GM21619 (cell line): ENCODE measurements around the gene TUBB2A.
"Not testable (repeated sequence)": the region's sequence is repeated elsewhere in the genome, so short reads cannot be mapped to it uniquely, and the experiment has no call there.

ENCODE experiments used
- ATAC-seq: cut with Tn5 transposase; IDR thresholded peaks from one replicate; pipeline ENCODE4 v1.9.1; 2021; ENCODE audit not compliant: unreplicated experiment

Gene TUBB2A

DNA sequence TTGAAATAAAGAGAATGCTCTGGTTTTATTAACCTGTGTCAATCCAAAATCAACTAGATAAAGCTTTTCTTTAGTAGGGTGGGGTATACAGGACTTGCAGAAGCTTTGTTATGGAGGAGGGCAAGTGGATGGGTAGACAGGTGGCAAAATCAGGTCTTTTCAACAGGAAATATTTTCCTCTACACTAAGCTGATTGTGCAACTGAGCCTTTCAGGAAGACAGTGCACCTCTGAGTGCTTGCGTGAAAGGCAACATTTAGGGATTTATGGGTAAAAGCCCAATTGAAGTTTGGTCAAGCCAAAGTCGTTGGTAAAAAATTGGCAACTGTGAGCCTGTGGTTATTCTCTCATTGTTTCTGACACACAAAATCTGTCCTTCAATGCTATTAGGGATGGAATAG lies 23.8 kb upstream of the TUBB2A start:
- ATAC-seq: no peak

DNA sequence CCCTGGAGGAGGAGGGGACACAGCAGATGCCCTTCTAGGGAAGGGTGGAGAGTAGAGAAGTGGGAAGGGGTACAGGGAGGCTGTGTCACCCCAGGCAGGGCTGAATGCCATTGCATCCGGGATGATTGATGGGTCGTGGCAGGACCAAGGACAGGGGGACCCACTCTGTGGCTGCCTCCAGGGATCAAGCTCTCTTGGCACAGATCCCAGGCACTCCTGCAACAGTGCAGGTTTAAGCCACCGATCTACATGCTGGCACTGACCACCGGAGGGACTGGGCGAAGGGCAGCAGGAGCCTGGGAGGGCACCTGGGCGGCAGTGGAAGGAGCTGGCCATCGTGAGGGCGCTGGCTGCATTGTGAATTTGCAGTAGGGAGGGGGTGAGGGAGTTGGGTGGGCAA lies 22.6 kb upstream of the TUBB2A start:
- ATAC-seq: not testable (repeated sequence)

DNA sequence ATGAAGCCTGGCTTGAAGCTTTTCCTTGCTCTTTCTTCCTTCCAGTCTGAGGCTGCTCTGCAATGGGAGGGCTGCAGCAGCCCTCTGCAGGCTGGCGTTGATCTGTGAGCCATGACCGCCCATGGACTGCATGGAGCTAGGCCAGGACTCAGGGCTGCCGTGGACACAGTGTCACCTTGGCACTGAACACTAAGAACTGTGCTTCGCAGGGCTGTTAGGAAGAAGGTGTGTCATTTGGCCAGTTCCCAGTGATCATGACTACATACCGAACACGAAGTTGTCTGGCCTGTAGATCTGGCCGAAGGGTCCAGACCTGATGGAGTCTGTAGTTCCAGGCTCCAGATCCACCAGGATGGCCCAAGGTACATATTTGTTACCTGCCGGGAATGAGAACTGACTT lies 21.3 kb upstream of the TUBB2A start:
- ATAC-seq: not testable (repeated sequence)

DNA sequence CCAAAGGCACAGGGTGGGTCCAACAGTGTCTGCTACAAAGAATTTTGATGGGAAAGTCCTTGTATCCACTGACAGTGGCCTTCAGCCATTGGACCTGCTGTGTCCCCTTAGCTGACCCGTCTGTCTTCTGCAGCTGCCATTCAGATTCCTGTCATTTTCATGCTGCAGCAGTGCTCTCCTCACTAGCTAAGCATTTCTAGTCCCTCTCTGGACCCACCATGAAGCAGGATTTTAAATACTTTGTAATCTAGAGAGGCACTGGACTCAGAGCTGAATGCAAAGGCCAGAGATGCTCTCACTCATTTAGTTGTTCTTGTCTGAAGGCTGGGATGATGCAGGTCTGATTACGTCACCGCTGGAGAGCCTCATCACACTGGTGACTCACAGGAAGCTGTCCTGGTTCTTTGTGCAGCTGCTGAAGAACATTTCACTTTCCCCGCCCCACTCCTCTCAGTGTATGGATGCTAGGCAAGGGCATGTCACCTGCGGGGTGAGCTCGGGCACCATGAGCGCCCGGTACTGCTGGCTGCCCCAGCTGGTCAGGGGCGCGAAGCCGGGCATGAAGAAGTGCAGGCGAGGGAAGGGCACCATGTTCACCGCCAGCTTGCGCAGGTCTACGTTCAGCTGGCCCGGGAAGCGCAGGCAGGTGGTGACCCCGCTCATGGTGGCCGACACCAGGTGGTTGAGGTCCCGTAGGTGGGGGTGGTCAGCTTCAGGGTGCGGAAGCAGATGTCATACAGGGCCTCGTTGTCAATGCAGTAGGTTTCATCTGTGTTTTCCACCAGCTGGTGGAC lies 19.4 kb upstream of the TUBB2A start:
- no peak for ATAC-seq

DNA sequence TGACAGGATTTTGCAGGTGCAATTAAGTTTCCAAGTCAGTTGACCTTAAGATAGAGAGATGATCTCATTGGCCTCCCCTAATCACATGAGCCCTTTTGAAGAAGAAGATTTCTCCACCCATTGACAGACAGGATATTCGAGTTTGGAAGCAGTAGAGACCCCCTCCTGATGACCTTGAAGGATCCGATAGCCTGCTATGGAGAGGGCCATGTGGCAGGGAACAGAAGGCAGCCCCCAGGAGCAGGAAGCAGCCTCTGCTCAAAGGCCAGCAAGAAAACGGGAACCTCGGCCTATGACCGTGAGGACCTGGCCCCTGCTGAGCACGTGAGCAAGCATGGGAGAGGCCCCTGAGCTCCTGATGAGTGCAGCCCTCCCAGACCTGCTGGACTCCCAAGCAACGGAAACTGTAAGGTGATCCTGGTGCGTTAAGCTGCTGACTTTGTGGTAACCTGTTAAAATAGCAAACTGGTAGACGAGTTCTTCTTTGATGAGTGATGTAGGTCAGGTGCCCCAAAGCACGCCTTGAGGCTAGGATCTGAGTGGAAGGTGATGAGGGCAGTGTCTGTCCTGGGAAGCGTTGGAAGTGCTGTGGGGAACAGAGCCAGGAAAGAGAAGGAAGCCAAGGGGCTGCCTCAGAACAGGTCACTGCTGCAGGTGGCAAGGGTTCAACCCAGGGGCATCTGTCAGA lies 18.5 kb upstream of the TUBB2A start:
- no peak for ATAC-seq

DNA sequence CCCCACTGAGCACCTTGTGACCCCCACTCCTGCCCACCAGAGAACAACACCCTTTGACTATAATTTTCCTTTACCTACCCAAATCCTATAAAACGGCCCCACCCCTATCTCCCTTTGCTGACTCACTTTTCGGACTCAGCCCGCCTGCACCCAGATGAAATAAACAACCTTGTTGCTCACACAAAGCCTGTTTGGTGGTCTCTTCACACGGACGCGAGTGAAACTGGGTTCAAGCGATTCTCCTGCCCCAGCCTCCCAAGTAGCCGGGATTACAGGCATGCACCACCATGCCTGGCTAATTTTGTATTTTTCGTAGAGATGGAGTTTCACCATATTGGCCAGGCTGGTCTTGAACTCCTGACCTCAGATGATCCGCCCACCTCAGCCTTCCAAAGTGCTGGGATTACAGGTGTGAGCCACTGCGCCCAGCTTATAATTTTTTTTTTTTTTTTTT lies 16.3 kb upstream of the TUBB2A start:
- ATAC-seq: not testable (repeated sequence)

DNA sequence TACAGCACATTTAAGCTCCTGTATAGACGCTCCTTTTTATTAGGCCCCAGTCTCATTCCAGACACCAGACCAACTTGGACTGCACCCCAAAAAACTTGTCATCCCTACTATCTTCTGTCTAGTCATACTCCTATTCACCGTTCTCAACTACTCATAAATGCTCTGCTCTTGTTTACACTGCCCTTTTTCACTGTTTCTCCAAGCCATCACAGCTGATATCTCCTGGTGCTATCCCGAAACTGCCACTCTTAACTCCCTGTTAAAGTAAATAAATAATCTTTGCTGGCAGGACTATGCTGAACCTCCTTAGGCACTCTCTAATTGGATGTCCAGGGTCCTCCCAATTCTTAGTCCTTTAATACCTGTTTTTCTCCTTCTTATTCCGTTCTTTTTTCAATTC lies 15.4 kb upstream of the TUBB2A start:
- not testable (repeated sequence) for ATAC-seq

DNA sequence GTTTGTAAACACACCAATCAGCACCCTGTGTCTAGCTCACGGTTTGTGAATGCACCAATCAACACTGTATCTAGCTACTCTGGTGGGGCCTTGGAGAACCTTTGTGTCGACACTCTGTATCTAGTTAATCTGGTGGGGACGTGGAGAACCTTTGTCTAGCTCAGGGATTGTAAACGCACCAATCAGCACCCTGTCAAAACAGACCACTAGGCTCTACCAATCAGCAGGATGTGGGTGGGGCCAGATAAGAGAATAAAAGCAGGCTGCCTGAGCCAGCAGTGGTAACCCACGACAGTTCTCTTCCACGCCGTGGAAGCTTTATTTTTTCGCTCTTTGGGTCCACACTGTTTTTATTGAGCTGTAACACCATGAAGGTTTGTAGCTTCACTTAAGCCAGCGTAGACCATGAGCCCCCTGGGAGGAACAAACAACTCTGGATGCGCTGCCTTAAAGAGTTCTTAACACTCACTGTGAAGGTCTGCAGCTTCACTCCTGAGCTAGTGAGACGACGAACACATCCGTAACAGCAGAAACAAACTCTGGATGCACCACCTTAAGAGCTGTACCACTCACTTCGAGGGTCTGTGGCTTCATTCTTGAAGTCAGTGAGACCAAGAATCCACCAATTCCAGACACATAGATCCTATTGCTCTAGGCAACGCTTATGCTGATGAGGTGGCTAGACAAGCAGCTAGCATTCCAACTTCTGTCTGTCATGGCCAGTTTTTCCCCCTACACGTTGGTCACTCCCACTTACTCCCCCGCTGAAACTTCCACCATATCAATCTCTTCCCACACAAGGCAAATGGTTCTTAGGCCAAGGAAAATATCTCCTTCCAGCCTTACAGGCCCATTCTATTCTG lies 14.2 kb upstream of the TUBB2A start:
- not testable (repeated sequence) for ATAC-seq

DNA sequence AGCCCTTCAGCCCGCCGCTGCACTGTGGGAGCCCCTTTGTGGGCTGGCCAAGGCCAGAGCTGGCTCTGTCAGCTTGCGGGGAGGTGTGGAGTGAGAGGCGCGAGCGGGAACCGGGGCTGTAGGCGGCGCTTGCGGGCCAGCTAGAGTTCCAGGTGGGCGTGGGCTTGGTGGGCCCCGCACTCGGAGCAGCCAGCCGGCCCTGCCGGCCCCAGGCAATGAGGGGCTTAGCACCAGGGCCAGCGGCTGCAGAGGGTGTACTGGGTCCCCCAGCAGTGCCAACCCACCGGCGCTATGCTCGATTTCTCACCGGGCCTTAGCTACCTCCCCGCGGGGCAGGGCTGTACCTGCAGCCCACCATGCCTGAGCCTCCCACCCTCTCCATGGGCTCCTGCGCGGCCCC lies 13.3 kb upstream of the TUBB2A start:
- not testable (repeated sequence) for ATAC-seq

DNA sequence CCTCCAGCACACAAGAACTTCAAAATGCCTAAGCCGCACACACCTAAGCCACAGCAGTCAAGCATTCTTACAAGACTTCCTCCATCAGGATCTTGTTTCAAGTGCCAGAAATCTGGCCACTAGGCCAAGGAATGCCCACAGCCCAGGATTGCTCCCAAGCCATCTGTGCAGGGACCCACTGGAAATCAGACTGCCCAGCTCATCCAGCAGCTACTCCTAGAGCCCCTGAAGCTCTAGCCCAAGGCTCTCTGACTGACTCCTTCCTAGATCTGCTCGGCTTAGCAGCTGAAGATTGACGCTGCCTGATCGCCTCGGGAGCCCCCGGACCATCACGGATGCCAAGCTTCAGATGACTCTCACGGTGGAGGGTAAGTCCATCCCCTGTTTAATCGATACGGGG lies 10.7 kb upstream of the TUBB2A start:
- not testable (repeated sequence) for ATAC-seq

DNA sequence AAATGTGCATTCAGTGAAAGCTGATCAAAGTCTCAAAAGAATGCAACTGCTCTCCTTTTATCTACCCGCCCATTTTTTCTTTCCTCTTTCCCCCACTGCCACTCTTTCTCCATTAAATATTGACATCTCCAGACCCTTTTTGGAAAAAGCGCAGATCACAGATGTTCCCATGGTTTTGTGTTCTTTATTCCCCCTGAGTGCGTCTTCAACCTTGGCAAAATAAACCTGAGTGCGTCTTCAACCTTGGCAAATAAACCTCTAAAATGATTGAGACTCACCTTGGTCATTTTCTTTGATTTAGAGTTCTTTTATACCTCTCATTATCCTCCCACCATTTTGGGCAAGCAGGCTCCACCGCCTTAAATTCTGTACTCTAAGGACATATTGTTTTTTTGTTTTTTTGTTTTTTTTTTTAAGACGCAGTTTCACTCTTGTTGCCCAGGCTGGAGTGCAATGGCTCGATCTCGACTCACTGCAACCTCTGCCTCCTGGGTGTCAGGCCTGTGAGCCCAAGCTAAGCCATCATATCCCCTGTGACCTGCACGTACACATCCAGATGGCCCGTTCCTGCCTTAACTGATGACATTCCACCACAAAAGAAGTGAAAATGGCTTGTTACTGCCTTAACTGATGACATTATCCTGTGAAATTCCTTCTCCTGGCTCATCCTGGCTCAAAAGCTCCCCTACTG lies 9.3 kb upstream of the TUBB2A start:
- not testable (repeated sequence) for ATAC-seq

DNA sequence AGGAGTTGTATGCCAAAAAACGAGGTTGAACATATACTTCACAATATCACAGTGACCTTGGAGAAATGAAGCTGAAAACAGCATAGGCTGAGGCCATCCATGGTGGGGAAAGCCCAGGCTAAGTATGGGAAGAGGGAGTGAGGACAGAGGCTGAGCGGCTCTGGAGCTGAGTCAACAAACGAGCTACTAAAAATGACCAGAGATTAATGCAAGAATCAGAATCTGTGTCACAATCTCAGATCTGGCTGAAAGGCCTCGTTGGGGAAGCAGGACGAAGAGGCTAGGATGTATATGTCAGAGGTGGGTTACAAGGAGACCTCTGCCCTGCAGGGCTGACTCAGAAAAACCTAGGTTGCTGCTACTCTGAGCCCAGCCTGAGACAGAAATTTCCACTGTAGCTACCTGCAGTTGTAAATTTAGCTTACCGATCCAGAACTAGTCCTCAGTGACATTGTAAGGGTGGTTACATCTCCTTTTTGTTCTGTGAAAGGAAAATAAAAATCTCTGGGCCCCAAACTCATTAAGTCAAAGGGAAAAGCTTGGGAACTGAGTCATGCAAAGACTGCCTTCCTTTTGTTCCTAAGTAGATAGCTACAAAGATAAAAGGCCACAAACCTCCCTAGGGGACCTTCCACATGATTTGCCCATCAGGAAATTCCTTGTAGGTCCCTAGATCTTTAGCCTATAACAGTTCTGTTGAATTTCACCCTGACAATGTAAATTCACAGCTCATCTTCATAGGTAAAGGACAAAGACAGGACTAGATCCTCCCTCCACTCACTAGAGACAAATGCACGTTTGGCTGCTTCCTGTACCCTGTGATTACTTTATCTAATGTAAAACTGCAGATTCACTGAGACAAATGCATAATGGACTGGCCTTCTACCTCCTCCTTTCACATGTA lies 8.5 kb upstream of the TUBB2A start:
- ATAC-seq: no peak

DNA sequence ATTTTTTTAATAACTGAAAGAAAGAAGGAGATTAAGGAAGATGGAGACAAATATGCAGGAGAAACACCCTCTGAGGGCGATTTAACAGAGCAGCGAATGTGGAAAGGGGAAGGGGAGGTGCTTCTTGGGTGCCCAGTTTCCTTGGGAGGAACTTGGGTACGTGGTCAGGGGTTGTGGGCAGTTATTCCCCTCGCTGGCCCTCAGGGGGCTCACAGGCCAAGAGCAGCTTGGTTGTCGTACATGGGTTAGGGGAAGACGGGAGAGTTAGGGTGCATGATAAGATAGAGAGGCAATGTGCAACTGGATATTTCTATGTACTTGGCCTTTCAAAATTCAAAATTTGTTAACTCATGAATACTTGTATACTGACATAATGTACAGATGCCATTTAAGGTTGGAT lies 7.0 kb upstream of the TUBB2A start:
- ATAC-seq: no peak

DNA sequence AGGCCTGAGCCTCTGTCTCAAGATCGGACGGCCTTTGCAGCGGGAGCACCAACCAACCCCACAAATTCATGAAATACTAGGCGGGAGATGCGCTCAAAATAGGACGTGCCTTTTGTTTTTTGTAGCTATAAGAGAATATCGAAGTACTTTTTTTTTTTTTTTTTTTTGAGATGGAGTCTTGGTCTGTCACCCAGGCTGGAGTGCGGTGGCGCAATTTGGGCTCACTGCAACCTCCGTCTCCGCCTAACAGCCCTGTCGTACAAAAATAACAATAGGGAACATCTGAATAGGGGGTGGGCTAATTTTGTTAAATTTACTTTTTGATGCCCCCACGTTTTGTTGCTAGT lies 5.9 kb upstream of the TUBB2A start:
- no peak for ATAC-seq

DNA sequence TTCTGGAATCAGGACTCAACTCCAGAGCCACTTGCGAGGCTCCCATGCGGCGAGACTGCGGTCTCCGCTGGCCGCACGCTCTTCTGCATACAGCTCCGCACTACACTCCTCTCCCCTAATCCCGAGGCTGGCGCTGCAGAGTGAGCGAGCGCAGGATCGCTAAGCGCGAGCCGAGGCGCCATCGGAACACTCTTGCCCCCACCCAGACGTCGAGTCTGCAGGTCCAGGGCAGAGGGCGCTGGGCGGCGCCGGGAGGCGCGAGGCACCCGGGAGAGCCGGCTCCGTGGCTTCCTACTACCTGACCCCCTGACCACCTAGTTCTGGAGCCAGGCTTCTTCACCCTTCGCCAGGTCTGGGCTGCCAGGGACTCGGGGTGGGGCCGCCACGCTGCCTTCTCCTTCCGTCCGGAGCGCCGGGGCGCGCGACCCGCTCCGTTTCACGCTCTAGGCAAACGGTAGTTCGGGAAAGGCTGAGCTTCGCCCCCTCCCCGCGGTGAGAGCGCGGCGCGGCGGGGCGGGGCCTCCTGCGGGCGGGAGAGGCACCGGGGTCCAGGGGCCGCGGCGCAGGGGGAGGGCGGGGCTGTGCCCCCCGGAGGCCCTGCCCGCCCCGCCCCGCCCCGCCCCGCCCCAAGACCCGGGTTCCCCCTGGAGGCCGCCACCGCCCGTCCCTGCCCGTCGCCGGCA lies 5.4 kb upstream of the TUBB2A start:
- ATAC-seq: peak; percentile 60

DNA sequence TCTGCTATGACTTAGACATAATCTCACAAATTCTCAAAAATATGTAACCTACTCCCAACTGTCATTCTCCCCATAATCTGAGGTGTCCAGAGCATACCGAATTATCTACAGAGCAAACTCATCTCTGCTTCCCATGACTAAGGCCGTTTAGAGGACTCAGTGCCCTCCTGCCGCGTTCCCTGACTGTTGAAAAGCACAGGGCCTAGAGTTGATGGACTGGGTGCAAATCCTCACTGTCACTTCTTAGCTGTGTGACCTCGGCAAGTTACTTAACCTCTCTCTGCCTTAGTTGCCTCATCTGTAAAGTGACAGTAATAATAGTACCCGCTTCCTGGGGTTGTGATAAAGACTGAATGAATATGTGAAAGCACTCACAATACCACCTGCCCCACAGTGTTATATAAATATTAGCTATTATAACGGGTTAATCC lies 4.7 kb upstream of the TUBB2A start:
- no peak for ATAC-seq

DNA sequence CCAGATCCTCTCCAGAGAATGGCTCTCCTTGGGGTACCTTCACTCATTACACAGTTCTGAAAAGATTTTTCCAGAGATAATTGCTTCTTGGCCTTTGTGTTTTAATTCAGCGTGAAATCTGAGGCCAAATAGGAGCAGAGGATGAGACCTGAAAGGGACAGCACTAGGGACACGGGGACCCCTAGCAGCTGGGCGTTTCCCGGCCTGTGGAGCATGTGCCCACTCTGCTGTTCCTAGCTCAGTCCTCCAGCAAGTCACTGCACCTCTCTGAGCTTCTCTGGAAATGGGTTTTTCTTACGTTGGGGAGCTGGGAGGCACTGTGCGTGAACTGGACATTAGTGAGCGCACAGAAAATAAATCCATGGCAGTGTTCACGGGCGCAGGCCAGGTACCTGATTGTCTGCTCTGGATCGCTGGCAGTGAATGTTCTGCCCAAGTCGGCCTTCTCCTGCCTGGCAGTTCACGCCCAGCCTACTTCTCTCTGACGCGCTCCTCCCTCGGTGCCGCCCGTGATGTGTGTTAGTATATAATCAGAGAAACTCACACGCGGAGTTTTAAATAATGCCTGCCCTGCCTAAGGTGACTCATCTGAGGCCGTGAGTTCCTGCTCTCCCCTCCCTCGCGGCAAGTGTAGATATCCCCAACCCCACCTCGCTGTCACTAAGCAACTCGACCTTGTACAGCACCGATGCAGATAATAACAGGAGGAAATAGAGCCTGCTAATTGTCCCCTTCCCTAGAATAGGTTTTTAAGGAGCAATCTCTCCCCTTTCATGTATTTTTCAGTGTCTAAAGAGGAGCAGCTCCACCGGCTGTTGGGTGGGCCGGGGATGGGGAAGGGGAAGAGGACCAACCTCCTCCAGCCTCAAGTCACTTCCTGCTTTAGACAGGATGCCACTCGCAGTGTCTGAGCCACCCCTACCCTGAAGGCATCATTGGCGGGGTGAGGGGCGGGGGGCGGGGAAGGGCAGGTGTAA lies 2.7 kb upstream of the TUBB2A start:
- ATAC-seq: no peak
